ENCODE results near the gene SVBP. TPM values are rescaled to one million over a fixed set of nuclear protein-coding genes. Genes with fewer than 3 reads are reported as not detected.
"Not testable (repeated sequence)": the region's sequence is repeated elsewhere in the genome, so short reads cannot be mapped to it uniquely, and the experiment has no call there.

SVBP gene
- total and polyA plus RNA-seq, 4 donors = 3.4 to 21.8 (median 15.0) TPM

DNA sequence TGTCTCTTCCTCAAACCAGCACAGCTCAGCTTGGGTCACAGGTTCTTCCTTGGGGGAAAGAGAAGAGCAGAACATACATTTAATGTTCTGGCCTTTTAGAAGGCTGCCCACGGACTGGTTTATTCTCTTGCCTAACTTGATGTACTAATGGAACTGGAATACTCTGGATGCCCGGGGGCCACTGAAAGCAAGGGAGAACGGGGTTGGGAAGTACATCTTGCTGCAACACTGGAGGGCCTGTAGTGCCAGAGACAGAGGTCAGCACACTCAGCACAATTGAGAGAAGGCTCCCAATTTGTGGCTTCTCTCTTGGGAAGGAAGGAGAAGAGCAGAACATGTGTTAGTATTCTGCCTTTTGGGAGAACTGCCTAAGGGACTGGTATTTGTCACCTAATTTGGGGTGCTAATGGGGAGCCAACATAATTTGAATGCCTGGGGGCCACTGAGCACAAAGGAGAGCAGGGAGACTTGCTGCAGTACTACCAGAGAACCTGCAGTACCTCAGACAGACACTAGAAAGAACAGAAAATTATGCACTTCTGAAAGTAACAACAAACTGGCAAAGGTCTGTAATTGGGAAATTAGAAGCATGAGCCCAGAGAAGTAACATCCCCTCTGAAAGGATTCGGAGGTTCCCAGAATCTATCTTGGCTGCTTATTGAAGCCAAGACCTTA is 43.3 kb upstream of the SVBP start (continued):
- TF ChIP-seq EGR1 (IDR thresholded peaks at IDR 0.05; ENCODE audit: low read depth in 2 of 2) (no peak), RXRA (IDR thresholded peaks at IDR 0.05) (no peak)

DNA sequence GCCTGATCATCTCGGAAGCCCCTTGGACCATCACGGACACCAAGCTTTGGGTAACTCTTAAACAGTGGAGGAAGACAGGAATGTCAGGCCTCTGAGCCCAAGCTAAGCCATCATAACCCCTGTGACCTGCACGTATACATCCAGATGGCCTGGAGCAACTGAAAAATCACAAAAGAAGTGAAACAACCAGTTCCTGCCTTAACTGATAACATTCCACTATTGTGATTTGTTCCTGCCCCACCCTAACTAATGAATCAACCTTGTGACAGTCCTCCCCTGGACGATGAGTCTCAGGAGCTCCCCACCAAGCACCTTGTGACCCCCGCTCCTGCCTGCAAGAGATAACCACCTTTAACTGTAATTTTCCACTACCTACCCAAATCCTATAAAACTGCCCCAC is 42.2 kb upstream of the SVBP start:
- H3K9me3 ChIP-seq (ENCODE audit: control insufficient read depth in 4 of 4, low read length in 3 of 4); H3K36me3 ChIP-seq (ENCODE audit: control insufficient read depth in 4 of 4, insufficient read depth in 3 of 4, low read depth in 1 of 4, low read length in 3 of 4); H3K27ac ChIP-seq (ENCODE audit: low read depth in 1 of 2, low read length in 2 of 2); H3K4me3 ChIP-seq (ENCODE audit: low read depth in 1 of 3, low read length in 3 of 3); DNase-seq (ENCODE audit: low spot score); H3K9ac ChIP-seq (ENCODE audit: low read depth in 1 of 2, low read length in 2 of 2); H3K4me1 ChIP-seq (ENCODE audit: control insufficient read depth in 4 of 4, insufficient read depth in 4 of 4, low read length in 3 of 4); H3K27me3 ChIP-seq (ENCODE audit: control insufficient read depth in 4 of 4, insufficient read depth in 4 of 4, low read length in 3 of 4): not testable (repeated sequence)
- WGBS = 77% methylated on average over 5 of the region's 5 CpGs

DNA sequence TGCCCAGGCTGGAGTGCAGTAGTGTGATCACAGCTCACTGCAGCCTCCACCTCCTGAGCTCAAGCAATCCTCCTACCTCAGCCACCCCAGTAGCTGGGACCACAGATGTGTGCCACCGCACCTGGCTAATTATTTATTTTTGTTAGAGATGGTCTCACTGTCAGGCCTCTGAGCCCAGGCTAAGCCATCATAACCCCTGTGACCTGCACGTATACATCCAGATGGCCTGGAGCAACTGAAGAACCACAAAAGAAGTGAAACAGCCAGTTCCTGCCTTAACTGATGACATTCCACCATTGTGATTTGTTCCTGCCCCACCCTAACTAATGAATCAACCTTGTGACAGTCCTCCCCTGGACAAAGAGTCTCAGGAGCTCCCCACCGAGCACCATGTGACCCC is 39.4 kb upstream of the SVBP start:
- H3K4me1 ChIP-seq (ENCODE audit: control insufficient read depth in 4 of 4, insufficient read depth in 4 of 4, low read length in 3 of 4); H3K27ac ChIP-seq (ENCODE audit: low read depth in 1 of 2, low read length in 2 of 2); H3K9me3 ChIP-seq (ENCODE audit: control insufficient read depth in 4 of 4, low read length in 3 of 4); H3K36me3 ChIP-seq (ENCODE audit: control insufficient read depth in 4 of 4, insufficient read depth in 3 of 4, low read depth in 1 of 4, low read length in 3 of 4); DNase-seq (ENCODE audit: low spot score); H3K4me3 ChIP-seq (ENCODE audit: low read depth in 1 of 3, low read length in 3 of 3); H3K9ac ChIP-seq (ENCODE audit: low read depth in 1 of 2, low read length in 2 of 2); H3K27me3 ChIP-seq (ENCODE audit: control insufficient read depth in 4 of 4, insufficient read depth in 4 of 4, low read length in 3 of 4): not testable (repeated sequence)
- 95% methylated on average over 3 of the region's 3 CpGs for WGBS

DNA sequence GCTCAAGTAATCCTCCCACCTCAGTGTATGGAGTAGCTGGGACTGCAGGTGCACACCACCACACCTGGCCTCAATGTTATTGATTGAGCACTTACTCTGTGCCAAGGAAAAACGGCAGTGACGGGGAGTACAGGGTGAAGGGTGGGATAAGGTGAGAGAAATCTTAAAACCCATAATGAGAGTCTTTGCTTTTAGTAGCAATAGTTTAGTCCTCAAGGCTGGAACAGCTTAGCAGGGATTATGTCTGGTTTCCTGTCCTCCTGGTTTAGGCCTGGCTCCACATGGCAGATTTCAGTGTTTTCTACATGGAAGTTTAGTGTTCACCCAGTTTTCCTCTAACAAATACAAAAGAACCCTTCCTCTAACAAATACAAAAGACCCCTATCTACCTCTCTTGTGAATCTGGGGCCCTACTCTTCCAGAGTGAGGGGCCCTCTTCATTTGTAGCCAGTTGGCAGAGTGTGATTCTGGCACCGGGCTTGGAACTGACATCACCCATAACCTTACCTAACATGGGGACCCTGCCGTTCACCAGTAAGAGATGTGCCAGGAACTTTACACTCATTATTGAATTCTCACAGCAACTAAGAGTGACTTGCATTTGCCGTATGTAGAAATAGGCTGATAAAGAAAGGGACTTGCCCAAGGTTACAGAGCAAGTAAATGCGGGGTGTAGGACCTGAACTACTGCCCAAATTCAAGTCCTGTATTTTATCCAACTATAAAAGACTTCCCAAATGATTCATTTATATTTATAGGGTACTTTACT is 36.1 kb upstream of the SVBP start:
- TF ChIP-seq RAD21 (IDR thresholded peaks at IDR 0.05) = no peak
- peak in 1 of 2 donors; percentile 6 for TF ChIP-seq RXRA (IDR thresholded peaks at IDR 0.05)
- TF ChIP-seq HNF4A (conservative IDR thresholded peaks at IDR 0.05) = peak in 1 of 2 donors; percentile 9
- no peaks in the 10 kb centered on the region for H3K27me3 ChIP-seq (ENCODE audit: control insufficient read depth in 4 of 4, insufficient read depth in 4 of 4, low read length in 3 of 4)
- WGBS = 56% methylated on average over 6 of the region's 6 CpGs
- H3K4me3 ChIP-seq (ENCODE audit: low read depth in 1 of 3, low read length in 3 of 3) = no peak overlapping the region
- peaks cover 0 to under 1% (median 0%) of the 10 kb centered on the region in 4 donors for H3K4me1 ChIP-seq (ENCODE audit: control insufficient read depth in 4 of 4, insufficient read depth in 4 of 4, low read length in 3 of 4)
- DNase-seq (ENCODE audit: low spot score) = no peak
- peaks cover 0 to 3% (median 0%) of the 10 kb centered on the region in 4 donors for H3K9me3 ChIP-seq (ENCODE audit: control insufficient read depth in 4 of 4, low read length in 3 of 4)
- peak overlapping the region in 1 of 2 donors; percentile 21 for H3K27ac ChIP-seq (ENCODE audit: low read depth in 1 of 2, low read length in 2 of 2)
- peaks cover 3 to 18% (median 17%) of the 10 kb centered on the region in 4 donors for H3K36me3 ChIP-seq (ENCODE audit: control insufficient read depth in 4 of 4, insufficient read depth in 3 of 4, low read depth in 1 of 4, low read length in 3 of 4)
- no peak overlapping the region for H3K9ac ChIP-seq (ENCODE audit: low read depth in 1 of 2, low read length in 2 of 2)

DNA sequence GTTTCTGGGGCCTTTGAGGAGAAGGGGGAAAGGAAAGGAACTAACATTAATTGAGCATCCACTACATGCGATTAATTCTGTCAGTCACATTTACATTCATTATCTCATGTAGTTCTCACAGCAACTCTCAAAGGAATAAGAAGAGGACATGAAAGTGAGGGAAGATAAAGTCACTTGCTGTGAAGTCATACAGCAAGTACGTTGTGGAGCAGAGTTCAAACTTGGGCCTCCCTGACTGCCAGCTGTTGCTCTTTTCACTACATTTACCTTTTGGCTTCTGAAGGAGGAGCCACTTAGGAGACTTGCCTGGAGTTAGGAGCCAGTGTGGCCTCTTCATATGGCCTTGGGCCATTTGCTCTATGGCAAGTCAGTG is 35.4 kb upstream of the SVBP start:
- Histone ChIP-seq H3K27ac (ENCODE audit: low read depth in 1 of 2, low read length in 2 of 2) (no peak overlapping the region), H3K4me1 (ENCODE audit: control insufficient read depth in 4 of 4, insufficient read depth in 4 of 4, low read length in 3 of 4) (peaks cover 0 to 8% (median 4%) of the 10 kb centered on the region in 4 donors), H3K4me3 (ENCODE audit: low read depth in 1 of 3, low read length in 3 of 3) (no peak overlapping the region), H3K36me3 (ENCODE audit: control insufficient read depth in 4 of 4, insufficient read depth in 3 of 4, low read depth in 1 of 4, low read length in 3 of 4) (peaks cover 3 to 18% (median 17%) of the 10 kb centered on the region in 4 donors), H3K9me3 (ENCODE audit: control insufficient read depth in 4 of 4, low read length in 3 of 4) (peaks cover 0 to 3% (median 0%) of the 10 kb centered on the region in 4 donors), H3K27me3 (ENCODE audit: control insufficient read depth in 4 of 4, insufficient read depth in 4 of 4, low read length in 3 of 4) (no peaks in the 10 kb centered on the region), H3K9ac (ENCODE audit: low read depth in 1 of 2, low read length in 2 of 2) (no peak overlapping the region)
- WGBS = 47% methylated on average over 2 of the region's 2 CpGs
- no peak for DNase-seq (ENCODE audit: low spot score)
- TF ChIP-seq SP1 (IDR thresholded peaks at IDR 0.05) = no peak
- no peak for TF ChIP-seq TAF1 (conservative IDR thresholded peaks at IDR 0.05)
- TF ChIP-seq, protein P1, sequence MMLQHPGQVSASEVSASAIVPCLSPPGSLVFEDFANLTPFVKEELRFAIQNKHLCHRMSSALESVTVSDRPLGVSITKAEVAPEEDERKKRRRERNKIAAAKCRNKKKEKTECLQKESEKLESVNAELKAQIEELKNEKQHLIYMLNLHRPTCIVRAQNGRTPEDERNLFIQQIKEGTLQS (IDR thresholded peaks at IDR 0.05) = no peak
- TF ChIP-seq, protein P2, sequence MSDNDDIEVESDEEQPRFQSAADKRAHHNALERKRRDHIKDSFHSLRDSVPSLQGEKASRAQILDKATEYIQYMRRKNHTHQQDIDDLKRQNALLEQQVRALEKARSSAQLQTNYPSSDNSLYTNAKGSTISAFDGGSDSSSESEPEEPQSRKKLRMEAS (IDR thresholded peaks at IDR 0.05) = no peak
- no peak for TF ChIP-seq HNF4G (IDR thresholded peaks at IDR 0.05)
- TF ChIP-seq NR2F2 (IDR thresholded peaks at IDR 0.05) = no peak
- TF ChIP-seq, protein P3, sequence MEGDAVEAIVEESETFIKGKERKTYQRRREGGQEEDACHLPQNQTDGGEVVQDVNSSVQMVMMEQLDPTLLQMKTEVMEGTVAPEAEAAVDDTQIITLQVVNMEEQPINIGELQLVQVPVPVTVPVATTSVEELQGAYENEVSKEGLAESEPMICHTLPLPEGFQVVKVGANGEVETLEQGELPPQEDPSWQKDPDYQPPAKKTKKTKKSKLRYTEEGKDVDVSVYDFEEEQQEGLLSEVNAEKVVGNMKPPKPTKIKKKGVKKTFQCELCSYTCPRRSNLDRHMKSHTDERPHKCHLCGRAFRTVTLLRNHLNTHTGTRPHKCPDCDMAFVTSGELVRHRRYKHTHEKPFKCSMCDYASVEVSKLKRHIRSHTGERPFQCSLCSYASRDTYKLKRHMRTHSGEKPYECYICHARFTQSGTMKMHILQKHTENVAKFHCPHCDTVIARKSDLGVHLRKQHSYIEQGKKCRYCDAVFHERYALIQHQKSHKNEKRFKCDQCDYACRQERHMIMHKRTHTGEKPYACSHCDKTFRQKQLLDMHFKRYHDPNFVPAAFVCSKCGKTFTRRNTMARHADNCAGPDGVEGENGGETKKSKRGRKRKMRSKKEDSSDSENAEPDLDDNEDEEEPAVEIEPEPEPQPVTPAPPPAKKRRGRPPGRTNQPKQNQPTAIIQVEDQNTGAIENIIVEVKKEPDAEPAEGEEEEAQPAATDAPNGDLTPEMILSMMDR (IDR thresholded peaks at IDR 0.05; ENCODE audit: low read depth, low read length, missing input control) = no peak
- TF ChIP-seq, protein P4, sequence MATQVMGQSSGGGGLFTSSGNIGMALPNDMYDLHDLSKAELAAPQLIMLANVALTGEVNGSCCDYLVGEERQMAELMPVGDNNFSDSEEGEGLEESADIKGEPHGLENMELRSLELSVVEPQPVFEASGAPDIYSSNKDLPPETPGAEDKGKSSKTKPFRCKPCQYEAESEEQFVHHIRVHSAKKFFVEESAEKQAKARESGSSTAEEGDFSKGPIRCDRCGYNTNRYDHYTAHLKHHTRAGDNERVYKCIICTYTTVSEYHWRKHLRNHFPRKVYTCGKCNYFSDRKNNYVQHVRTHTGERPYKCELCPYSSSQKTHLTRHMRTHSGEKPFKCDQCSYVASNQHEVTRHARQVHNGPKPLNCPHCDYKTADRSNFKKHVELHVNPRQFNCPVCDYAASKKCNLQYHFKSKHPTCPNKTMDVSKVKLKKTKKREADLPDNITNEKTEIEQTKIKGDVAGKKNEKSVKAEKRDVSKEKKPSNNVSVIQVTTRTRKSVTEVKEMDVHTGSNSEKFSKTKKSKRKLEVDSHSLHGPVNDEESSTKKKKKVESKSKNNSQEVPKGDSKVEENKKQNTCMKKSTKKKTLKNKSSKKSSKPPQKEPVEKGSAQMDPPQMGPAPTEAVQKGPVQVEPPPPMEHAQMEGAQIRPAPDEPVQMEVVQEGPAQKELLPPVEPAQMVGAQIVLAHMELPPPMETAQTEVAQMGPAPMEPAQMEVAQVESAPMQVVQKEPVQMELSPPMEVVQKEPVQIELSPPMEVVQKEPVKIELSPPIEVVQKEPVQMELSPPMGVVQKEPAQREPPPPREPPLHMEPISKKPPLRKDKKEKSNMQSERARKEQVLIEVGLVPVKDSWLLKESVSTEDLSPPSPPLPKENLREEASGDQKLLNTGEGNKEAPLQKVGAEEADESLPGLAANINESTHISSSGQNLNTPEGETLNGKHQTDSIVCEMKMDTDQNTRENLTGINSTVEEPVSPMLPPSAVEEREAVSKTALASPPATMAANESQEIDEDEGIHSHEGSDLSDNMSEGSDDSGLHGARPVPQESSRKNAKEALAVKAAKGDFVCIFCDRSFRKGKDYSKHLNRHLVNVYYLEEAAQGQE (IDR thresholded peaks at IDR 0.05) = no peak
- no peak for TF ChIP-seq HNF4A (conservative IDR thresholded peaks at IDR 0.05)
- no peak for TF ChIP-seq FOXA1 (IDR thresholded peaks at IDR 0.05)
- no peak for TF ChIP-seq GABPA (IDR thresholded peaks at IDR 0.05 in 1 of 2, conservative IDR thresholded peaks at IDR 0.05 in 1 of 2)
- TF ChIP-seq RXRA (IDR thresholded peaks at IDR 0.05) = no peak
